GM12891 (cell line): ENCODE measurements around the gene MRPL54.

Experiments
- DNase-seq: peaks from one replicate; pipeline ENCODE4 v3.0.0; 2011; ENCODE audit warnings: low spot score; ENCODE audit not compliant: insufficient read length
- FAIRE-seq: peaks from 2 replicates; lab custom pipeline; 2011; peaks lifted over from hg19 to GRCh38; lab: Jason Lieb, UNC
- PAX5 ChIP-seq: IDR thresholded peaks from 2 replicates; pipeline ENCODE4 v1.6.1; 2011; ENCODE audit warnings: low read length, moderate library complexity, mild to moderate bottlenecking; ENCODE audit not compliant: insufficient read depth, severe bottlenecking
- POLR2A ChIP-seq: IDR thresholded peaks from 2 replicates; pipeline ENCODE4 v1.6.1; 2011; ENCODE audit warnings: low read depth, low read length, control low read depth
- POLR2AphosphoS5 ChIP-seq: IDR thresholded peaks from 2 replicates; pipeline ENCODE4 v1.6.1; 2011; ENCODE audit warnings: low read depth, low read length, control low read depth
- POU2F2 ChIP-seq: IDR thresholded peaks from 2 replicates; pipeline ENCODE4 v1.6.1; 2011; ENCODE audit warnings: low read depth, mild to moderate bottlenecking, control low read depth, low read length, moderate library complexity
- SPI1 ChIP-seq: IDR thresholded peaks from 2 replicates; pipeline ENCODE4 v1.6.1; 2011; ENCODE audit warnings: low read depth, low read length, control low read depth
- TAF1 ChIP-seq: IDR thresholded peaks from 2 replicates; pipeline ENCODE4 v1.6.1; 2011; ENCODE audit warnings: low read depth, low read length, control low read depth

The MRPL54 gene

GRCh38 chr19:3723883-3724282 is 38.6 kb upstream of the MRPL54 start:
- FAIRE-seq (no peak), DNase-seq (no peak)
- TF ChIP-seq POLR2A (no peak), POU2F2 (no peak)

DNA sequence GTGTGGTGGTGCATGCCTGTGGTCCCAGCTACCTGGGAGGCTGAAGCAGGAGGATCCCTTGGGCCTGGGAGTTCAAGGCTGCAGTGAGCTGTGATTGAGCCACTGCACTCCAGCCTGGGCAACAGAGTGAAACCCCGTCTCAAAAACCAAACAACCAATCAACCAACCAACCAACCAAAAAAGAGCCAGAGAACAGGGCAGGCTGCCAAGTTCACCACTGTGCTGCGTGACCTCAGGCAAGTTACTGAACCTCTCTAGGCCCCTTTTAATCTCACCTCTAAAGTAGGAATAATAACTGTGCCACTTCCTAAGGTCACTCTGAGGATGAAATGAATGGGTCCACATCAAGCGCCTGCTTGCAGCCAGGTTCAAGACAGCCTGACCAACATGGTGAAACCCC is 37.4 kb upstream of the MRPL54 start:
- no peak for FAIRE-seq
- TF ChIP-seq POU2F2 (no peak), POLR2AphosphoS5 (no peak), PAX5 (no peak)
- DNase-seq = no peak

- no peak for FAIRE-seq
- no peak for TF ChIP-seq PAX5
- DNase-seq = no peak
Observed at GRCh38 chr19:3725640-3726310, 36.7 kb upstream of the MRPL54 start.

DNA sequence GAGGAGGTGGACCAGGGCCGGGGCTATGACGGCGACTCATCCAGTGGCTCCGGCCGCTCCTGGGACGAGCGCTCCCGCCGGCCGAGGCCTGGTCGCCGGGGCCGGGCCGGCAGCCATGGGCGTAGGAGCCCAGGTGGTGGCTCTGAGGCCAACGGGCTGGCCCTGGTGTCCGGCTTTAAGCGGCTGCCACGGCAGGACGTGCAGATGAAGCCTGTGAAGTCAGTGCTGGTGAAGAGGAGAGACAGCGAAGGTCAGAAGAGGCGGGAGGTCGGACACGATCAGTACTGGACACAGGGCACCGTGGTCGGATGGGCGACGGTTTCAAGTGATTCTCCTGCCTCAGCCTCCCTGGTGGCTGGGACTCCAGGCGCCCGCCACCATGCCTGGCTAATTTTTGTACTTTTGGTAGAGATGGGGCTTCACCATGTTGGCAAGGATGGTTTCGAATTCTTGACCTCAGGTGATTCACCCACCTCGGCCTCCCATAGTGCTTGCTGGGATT is 32.0 kb upstream of the MRPL54 start:
- DNase-seq (no peak), FAIRE-seq (no peak)
- TF ChIP-seq POLR2AphosphoS5 = no peak
- TF ChIP-seq SPI1 = no peak
- no peak for TF ChIP-seq TAF1
- no peak for TF ChIP-seq POLR2A
- TF ChIP-seq PAX5 = no peak
- TF ChIP-seq POU2F2 = no peak

GRCh38 chr19:3732108-3732507 is 30.4 kb upstream of the MRPL54 start:
- DNase-seq = no peak
- no peak for FAIRE-seq
- TF ChIP-seq POLR2A (no peak), POLR2AphosphoS5 (no peak), SPI1 (no peak), TAF1 (no peak), POU2F2 (no peak), PAX5 (no peak)

DNA sequence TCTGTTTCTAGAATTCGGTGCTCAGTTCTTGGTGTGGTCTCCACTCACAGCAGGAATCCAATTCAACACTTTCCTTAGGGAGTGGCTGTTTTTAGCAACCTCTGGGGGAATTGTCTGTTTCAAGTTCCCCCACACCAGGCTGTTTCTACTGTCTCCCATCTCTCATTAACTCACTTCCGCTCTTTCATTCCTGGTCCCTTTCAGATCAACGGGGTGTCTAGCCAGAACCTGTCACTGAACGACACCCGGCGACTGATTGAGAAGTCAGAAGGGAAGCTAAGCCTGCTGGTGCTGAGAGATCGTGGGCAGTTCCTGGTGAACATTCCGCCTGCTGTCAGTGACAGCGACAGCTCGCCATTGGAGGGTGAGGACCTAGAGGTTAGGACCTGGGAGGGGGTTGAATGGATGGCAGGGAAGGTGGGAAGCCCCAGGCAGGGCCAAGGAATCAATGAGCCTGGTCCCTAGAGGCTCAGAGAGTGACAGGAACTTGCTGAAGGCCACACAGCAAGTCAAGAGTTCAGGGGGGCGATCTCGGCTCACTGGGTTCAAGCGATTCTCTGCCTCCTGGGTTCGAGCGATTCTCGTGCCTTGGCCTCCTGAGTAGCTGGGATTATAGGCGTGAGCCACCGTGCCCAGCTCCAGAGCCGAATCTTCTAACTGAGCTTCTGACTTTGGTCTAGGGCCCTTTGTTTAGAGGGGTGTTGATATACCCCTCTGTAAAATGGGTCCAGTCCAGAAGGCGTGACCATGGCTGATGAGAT is 28.8 kb upstream of the MRPL54 start:
- TF ChIP-seq TAF1 (no peak), POLR2A (no peak), PAX5 (no peak), POU2F2 (no peak), SPI1 (no peak), POLR2AphosphoS5 (no peak)
- DNase-seq = no peak
- FAIRE-seq = no peak

- DNase-seq (no peak), FAIRE-seq (no peak)
- TF ChIP-seq SPI1 = no peak
- TF ChIP-seq POLR2A = no peak
- TF ChIP-seq POU2F2 = no peak
- no peak for TF ChIP-seq TAF1
- no peak for TF ChIP-seq PAX5
- TF ChIP-seq POLR2AphosphoS5 = no peak
Observed at GRCh38 chr19:3734310-3734600, 28.2 kb upstream of the MRPL54 start.

GRCh38 chr19:3736106-3736724 is 26.3 kb upstream of the MRPL54 start:
- FAIRE-seq = no peak
- no peak for DNase-seq
- no peak for TF ChIP-seq TAF1
- no peak for TF ChIP-seq POLR2AphosphoS5
- TF ChIP-seq POLR2A = no peak
- TF ChIP-seq PAX5 = no peak
- TF ChIP-seq SPI1 = no peak
- TF ChIP-seq POU2F2 = no peak

DNA sequence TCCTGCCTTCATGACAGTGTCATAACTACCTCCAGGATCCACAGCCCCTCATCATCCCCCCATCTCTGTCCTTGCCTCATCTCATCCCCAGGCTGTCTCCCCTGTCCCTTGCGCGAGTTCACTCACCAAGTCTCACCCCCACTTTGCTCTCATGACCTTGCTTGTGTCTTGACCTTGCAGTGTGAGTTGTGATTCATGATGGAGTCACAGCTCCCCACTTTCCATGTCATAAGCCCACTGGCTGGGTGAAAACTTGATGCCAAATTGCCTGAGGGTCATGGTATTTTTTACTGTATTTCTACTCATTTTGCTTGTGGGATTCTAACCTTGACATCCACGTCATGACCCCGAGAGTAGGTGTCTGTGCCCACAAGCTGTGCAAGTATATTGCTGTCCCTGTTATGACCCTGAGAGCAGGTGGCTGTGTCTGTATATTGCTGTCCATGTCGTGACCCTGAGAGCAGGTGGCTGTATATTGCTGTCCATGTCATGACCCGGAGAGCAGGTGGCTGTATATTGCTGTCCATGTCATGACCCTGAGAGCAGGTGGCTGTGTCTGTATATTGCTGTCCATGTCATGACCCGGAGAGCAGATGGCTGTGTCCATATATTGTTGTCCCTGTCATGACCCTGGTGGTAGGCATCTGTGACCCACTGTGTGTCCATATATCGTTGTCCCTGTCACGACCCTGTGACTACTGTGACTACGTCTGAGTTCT is 24.8 kb upstream of the MRPL54 start:
- FAIRE-seq (no peak), DNase-seq (no peak)
- no peak for TF ChIP-seq TAF1
- no peak for TF ChIP-seq SPI1
- no peak for TF ChIP-seq PAX5
- no peak for TF ChIP-seq POLR2AphosphoS5
- TF ChIP-seq POU2F2 = no peak
- TF ChIP-seq POLR2A = no peak
